Prostate gland (tissue), 2 donors: ENCODE results near the gene ITFG2. TPM values are rescaled to one million over a fixed set of nuclear protein-coding genes. Genes with fewer than 3 reads are reported as not detected.

Source experiments
- DNase-seq: peaks from one replicate; pipeline ENCODE4 v3.0.0-alpha.2; 2019; ENCODE audit warnings: low spot score
- H3K27ac ChIP-seq, 2 donors: fragments of 200-600 bp; sonication (generic); 2 replicates each; pipeline ENCODE4 v1.5.1; 2017 to 2019
- H3K27me3 ChIP-seq: fragments of 200-600 bp; sonication (generic); replicated peaks from 2 replicates; pipeline ENCODE4 v1.5.1; 2019; ENCODE audit not compliant: insufficient read depth
- H3K36me3 ChIP-seq, 2 donors: fragments of 200-600 bp; sonication (generic); 1 replicate in 1 of 2; 2 replicates in 1 of 2; pipeline versions ENCODE4 v1.5.1 to v1.8.1; 2017 to 2019
- H3K4me1 ChIP-seq: fragments of 200-600 bp; sonication (generic); replicated peaks from 2 replicates; pipeline ENCODE4 v1.5.1; 2019
- H3K4me3 ChIP-seq, 2 donors: fragments of 200-600 bp; sonication (generic); 2 replicates each; pipeline ENCODE4 v1.5.1; 2017 to 2019
- H3K9me3 ChIP-seq: fragments of 200-600 bp; sonication (generic); 2 replicates; pipeline ENCODE4 v1.5.1; 2017
- CTCF ChIP-seq, 4 experiments: fragments of 200-600 bp in 2 of 4; fragments of 450-650 bp in 2 of 4; sonication (generic) in 2 of 4; IDR thresholded peaks; 1 replicate in 3 of 4; 2 replicates in 1 of 4; pipeline ENCODE4 v1.5.1; 2016 to 2019; ENCODE audit warnings: antibody characterized with exemption in 4 of 4, mild to moderate bottlenecking in 2 of 4, moderate library complexity in 2 of 4
- POLR2A ChIP-seq: fragments of 450-650 bp; IDR thresholded peaks from one replicate; pipeline ENCODE4 v1.6.1; 2016; ENCODE audit warnings: antibody characterized with exemption, mild to moderate bottlenecking
- POLR2AphosphoS5 ChIP-seq: sonication (generic); formaldehyde crosslinking; IDR thresholded peaks from one replicate; pipeline ENCODE4 v1.6.1; 2017; ENCODE audit warnings: antibody characterized with exemption
- WGBS: methylation state at CpG from one replicate; pipeline ENCODE4 v1.1.5; 2018; 5-methylcytosine and 5-hydroxymethylcytosine counted together
- intact Hi-C: fragments of 100-400 bp; cut with DNase I; formaldehyde crosslinking; loops from one replicate; pipeline ENCODE4 v1.14.2; 2022
- total RNA-seq, 2 donors: library from RNA; depleted of rRNA; stranded (reverse); fragments of >200 nt; gene quantifications; one replicate each; pipeline ENCODE4 v1.1.0, GENCODE V29; 2016

The ITFG2 gene
- total RNA-seq, 2 donors from 2014 or later = 41.5 to 46.5 TPM

GRCh38 chr12:2806700-2807099, 5.8 kb upstream of the ITFG2 start:
- TF ChIP-seq POLR2A (no peak), CTCF (IDR thresholded peaks at IDR 0.05) (no peak), POLR2AphosphoS5 (no peak)
- WGBS = 94% methylated on average over 6 of the region's 6 CpGs
- DNase-seq = no peak

GRCh38 chr12:2811801-2812200, 667 bp upstream of the ITFG2 start:
- 38% methylated on average over 5 of the region's 5 CpGs for WGBS
- no peaks in the 10 kb centered on the region for H3K36me3 ChIP-seq
- DNase-seq = no peak
- H3K27ac ChIP-seq = peak overlapping the region; percentile 81 to 92
- H3K9me3 ChIP-seq = no peaks in the 10 kb centered on the region
- peak overlapping the region; percentile 44 to 70 for H3K4me3 ChIP-seq
- no peaks in the 10 kb centered on the region for H3K27me3 ChIP-seq
- no peak for TF ChIP-seq POLR2A
- no peak for TF ChIP-seq POLR2AphosphoS5
- no peak for TF ChIP-seq CTCF (IDR thresholded peaks at IDR 0.05)
- H3K4me1 ChIP-seq = no peaks in the 10 kb centered on the region
- intact Hi-C loops = no loop called here

More at GRCh38 chr12:2806700-2807099, 5.8 kb upstream of the ITFG2 start:
- H3K9me3 ChIP-seq = no peaks in the 10 kb centered on the region
- peaks cover 8 to 10% of the 10 kb centered on the region in 2 donors for H3K36me3 ChIP-seq
- no peaks in the 10 kb centered on the region for H3K27me3 ChIP-seq
- no peak overlapping the region for H3K27ac ChIP-seq
- intact Hi-C loops = no loop called here
- H3K4me3 ChIP-seq = no peak overlapping the region
- no peaks in the 10 kb centered on the region for H3K4me1 ChIP-seq

- TF ChIP-seq CTCF (IDR thresholded peaks at IDR 0.05) = peak in 3 of 4 experiments; percentile 30 to 71 (median 63)
- no peak for TF ChIP-seq POLR2A
- peak; percentile 48 for TF ChIP-seq POLR2AphosphoS5
- Histone ChIP-seq H3K9me3 (no peaks in the 10 kb centered on the region), H3K4me3 (peak overlapping the region; percentile 44 to 70), H3K4me1 (no peaks in the 10 kb centered on the region), H3K27me3 (no peaks in the 10 kb centered on the region), H3K27ac (peak overlapping the region; percentile 81 to 92), H3K36me3 (no peaks in the 10 kb centered on the region)
- WGBS = 6% methylated on average over 10 of the region's 10 CpGs
- intact Hi-C loops = no loop called here
- DNase-seq = peak; percentile 36
Observed at GRCh38 chr12:2813214-2814185, 1.0 kb downstream of the ITFG2 start.

DNA sequence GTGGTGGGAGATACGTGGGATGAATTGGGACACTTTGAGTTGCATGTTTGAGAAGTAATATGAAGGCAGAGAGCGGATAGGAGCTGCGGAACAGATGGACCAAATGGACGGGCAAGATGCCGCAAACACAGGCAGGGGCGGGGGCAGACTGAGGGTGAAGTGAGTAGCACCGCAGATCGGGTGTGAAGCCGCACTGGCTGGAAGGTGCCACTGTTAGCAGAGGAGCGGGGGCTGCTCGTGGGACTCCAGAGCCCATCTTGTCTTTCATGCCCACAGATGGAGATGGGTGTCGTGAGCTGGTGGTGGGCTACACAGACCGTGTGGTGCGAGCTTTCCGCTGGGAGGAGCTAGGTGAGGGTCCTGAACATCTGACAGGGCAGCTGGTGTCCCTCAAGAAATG, 7.3 kb downstream of the ITFG2 start:
- Histone ChIP-seq H3K36me3 (peaks cover 6 to 19% of the 10 kb centered on the region in 2 donors), H3K27ac (no peak overlapping the region), H3K4me1 (no peaks in the 10 kb centered on the region), H3K27me3 (no peaks in the 10 kb centered on the region), H3K4me3 (no peak overlapping the region), H3K9me3 (no peaks in the 10 kb centered on the region)
- intact Hi-C loops = no loop called here
- WGBS = 94% methylated on average over 15 of the region's 15 CpGs
- no peak for DNase-seq
- TF ChIP-seq CTCF (IDR thresholded peaks at IDR 0.05) (no peak), POLR2A (no peak), POLR2AphosphoS5 (no peak)

GRCh38 chr12:2820432-2820831, 8.0 kb downstream of the ITFG2 start:
- WGBS = 85% methylated on average over 9 of the region's 9 CpGs
- Histone ChIP-seq H3K4me1 (no peaks in the 10 kb centered on the region), H3K9me3 (no peaks in the 10 kb centered on the region), H3K27ac (no peak overlapping the region), H3K4me3 (no peak overlapping the region), H3K36me3 (peaks cover 6 to 25% of the 10 kb centered on the region in 2 donors), H3K27me3 (no peaks in the 10 kb centered on the region)
- intact Hi-C loops = no loop called here
- TF ChIP-seq CTCF (IDR thresholded peaks at IDR 0.05) (no peak), POLR2AphosphoS5 (no peak), POLR2A (no peak)
- no peak for DNase-seq
